Cardiac fibroblast (primary cell): ENCODE data around the gene CYSLTR2.
A peak's percentile ranks its signal among the peaks of the same experiment; 100 is the strongest.

Experiments
- DNase-seq, 2 donors: peaks; one replicate each; pipeline versions ENCODE4 v3.0.0 to v3.0.0-alpha.2; 2010; ENCODE audit warnings: low read depth in 2 of 2
- H3K4me3 ChIP-seq, 2 donors: replicated peaks in 1 of 2; 1 replicate in 1 of 2; 2 replicates in 1 of 2; pipeline ENCODE4 v1.5.1; 2011; ENCODE audit warnings: low read depth in 2 of 2, low read length in 2 of 2, mild to moderate bottlenecking in 2 of 2, moderate library complexity in 1 of 2
- CTCF ChIP-seq: IDR thresholded peaks from one replicate; pipeline ENCODE4 v1.5.1; 2011; ENCODE audit warnings: low read depth, mild to moderate bottlenecking, low read length, inconsistent platforms

CYSLTR2 gene

GRCh38 chr13:48725271-48725670 is 71.5 kb downstream of the CYSLTR2 start:
- TF ChIP-seq CTCF: no peak
- DNase-seq: no peak

GRCh38 chr13:48726711-48727110 is 73.0 kb downstream of the CYSLTR2 start:
- no peak for TF ChIP-seq CTCF
- no peak for DNase-seq

More at GRCh38 chr13:48725271-48725670, 71.5 kb downstream of the CYSLTR2 start:
- H3K4me3 ChIP-seq: no peak overlapping the region

GRCh38 chr13:48727241-48728011 is 73.7 kb downstream of the CYSLTR2 start:
- DNase-seq: peak; percentile 68 to 75
- no peak for TF ChIP-seq CTCF
- no peak overlapping the region for H3K4me3 ChIP-seq

More at GRCh38 chr13:48726711-48727110, 73.0 kb downstream of the CYSLTR2 start:
- no peak overlapping the region for H3K4me3 ChIP-seq

- H3K4me3 ChIP-seq: no peak overlapping the region
- DNase-seq: no peak
- no peak for TF ChIP-seq CTCF
Measured at GRCh38 chr13:48728226-48728625, 74.5 kb downstream of the CYSLTR2 start.

GRCh38 chr13:48728876-48729275 is 75.1 kb downstream of the CYSLTR2 start:
- TF ChIP-seq CTCF: no peak
- DNase-seq: peak in 1 of 2 donors; percentile 58

GRCh38 chr13:48729856-48730255 is 76.1 kb downstream of the CYSLTR2 start:
- DNase-seq: no peak
- no peak overlapping the region for H3K4me3 ChIP-seq
- no peak for TF ChIP-seq CTCF

More at GRCh38 chr13:48728876-48729275, 75.1 kb downstream of the CYSLTR2 start:
- no peak overlapping the region for H3K4me3 ChIP-seq
